NT2/D1 (cell line): ENCODE measurements around the gene FBXO2.

Experiments used
- SUZ12 ChIP-seq: IDR thresholded peaks from 2 replicates; pipeline ENCODE4 v1.6.1; 2011; ENCODE audit not compliant: insufficient read length, insufficient read depth; ENCODE audit errors: extremely low read depth
- YY1 ChIP-seq: IDR thresholded peaks from 2 replicates; pipeline ENCODE4 v1.6.1; 2011; ENCODE audit not compliant: insufficient read length, insufficient read depth
- ZNF274 ChIP-seq: IDR thresholded peaks from 2 replicates; pipeline ENCODE4 v1.6.1; 2011; ENCODE audit warnings: mild to moderate bottlenecking, low read depth, low read length

DNA sequence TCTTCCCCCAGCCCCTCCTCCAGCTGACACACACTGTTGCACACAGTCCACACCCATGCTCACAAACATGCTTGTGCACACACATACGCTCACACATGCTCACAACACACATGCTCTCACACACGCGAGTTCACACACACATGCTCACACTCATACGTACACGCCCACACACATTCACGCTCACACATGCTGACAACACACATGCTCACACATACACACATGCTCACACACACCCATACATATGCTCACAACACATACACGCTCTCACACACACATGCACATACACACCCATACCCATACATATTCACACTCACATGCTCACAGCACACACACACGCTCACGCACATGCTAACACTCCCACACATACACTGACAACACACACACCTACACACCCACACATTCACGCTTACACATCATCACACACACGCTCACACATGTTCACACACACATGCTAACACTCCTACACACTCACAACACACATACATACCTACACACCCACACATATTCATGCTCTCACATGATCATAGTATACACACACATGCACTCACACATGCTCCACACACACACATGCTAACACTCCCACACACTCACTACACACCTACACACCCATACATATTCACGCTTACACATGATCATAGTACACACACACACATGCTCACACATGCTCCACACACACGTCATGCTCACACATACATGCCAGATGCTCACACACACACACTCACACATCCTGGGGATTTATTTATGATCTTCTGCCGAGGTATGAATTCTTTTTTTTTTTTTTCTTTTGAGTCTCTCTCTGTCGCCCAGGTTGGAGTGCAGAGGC, 48.0 kb upstream of the FBXO2 start:
- TF ChIP-seq SUZ12 (no peak), YY1 (no peak), ZNF274 (no peak)
